GM23338 (cell line): ENCODE data around the gene SAMD4A. TPM values are rescaled to one million over a fixed set of nuclear protein-coding genes. Genes with fewer than 3 reads are reported as not detected.

Experiments used
- ATAC-seq: fragments of 200-7000 bp; cut with Tn5 transposase; 3 replicates; pipeline ENCODE4 v1.9.1; 2020
- DNase-seq: peaks from one replicate; pipeline ENCODE4 v3.0.0-alpha.2; 2015; ENCODE audit warnings: low spot score
- H2AFZ ChIP-seq: fragments of 200-600 bp; sonication (generic); 2 replicates; pipeline ENCODE4 v1.8.0; 2016; ENCODE audit warnings: antibody characterized with exemption, mild to moderate bottlenecking, moderate library complexity
- H3F3A ChIP-seq: fragments of 200-600 bp; sonication (generic); replicated peaks from 2 replicates; pipeline ENCODE4 v1.8.0; 2017; ENCODE audit warnings: antibody characterized with exemption, mixed run types, low read depth
- H3K27ac ChIP-seq: fragments of 200-600 bp; sonication (generic); 2 replicates; pipeline ENCODE4 v1.6.1; 2016; ENCODE audit warnings: low read depth
- H3K27me3 ChIP-seq: fragments of 200-600 bp; sonication (generic); 2 replicates; pipeline ENCODE4 v1.8.0; 2016; ENCODE audit warnings: mild to moderate bottlenecking, mixed run types, moderate library complexity; ENCODE audit not compliant: insufficient read depth
- H3K36me3 ChIP-seq: fragments of 200-600 bp; sonication (generic); 2 replicates; pipeline ENCODE4 v1.8.0; 2016; ENCODE audit warnings: mild to moderate bottlenecking; ENCODE audit not compliant: insufficient read depth
- H3K4me1 ChIP-seq: fragments of 200-600 bp; sonication (generic); 2 replicates; pipeline ENCODE4 v1.8.0; 2016; ENCODE audit warnings: mild to moderate bottlenecking, moderate library complexity; ENCODE audit not compliant: insufficient read depth
- H3K4me2 ChIP-seq: fragments of 200-600 bp; sonication (generic); 2 replicates; pipeline ENCODE4 v1.7.1; 2017; ENCODE audit warnings: mixed run types
- H3K4me3 ChIP-seq: fragments of 200-600 bp; sonication (generic); 2 replicates; pipeline ENCODE4 v1.6.1; 2016; ENCODE audit warnings: mixed run types
- H3K79me2 ChIP-seq: fragments of 200-600 bp; sonication (generic); replicated peaks from 2 replicates; pipeline ENCODE4 v1.8.0; 2017; ENCODE audit warnings: mild to moderate bottlenecking; ENCODE audit not compliant: insufficient read depth
- H3K9me2 ChIP-seq: fragments of 200-600 bp; sonication (generic); 2 replicates; pipeline ENCODE4 v1.8.0; 2017; ENCODE audit not compliant: insufficient read depth
- H4K20me1 ChIP-seq: fragments of 200-600 bp; sonication (generic); replicated peaks from 2 replicates; pipeline ENCODE4 v1.8.0; 2017; ENCODE audit warnings: mild to moderate bottlenecking; ENCODE audit not compliant: insufficient read depth
- H3K27ac Mint-ChIP-seq: 2 replicates; pipeline ENCODE4 v1.8.0; 2020; ENCODE audit warnings: inconsistent platforms, mild to moderate bottlenecking, moderate library complexity, mixed read lengths
- H3K27me3 Mint-ChIP-seq: 3 replicates; pipeline ENCODE4 v1.8.0; 2022; ENCODE audit warnings: low read depth, mild to moderate bottlenecking, moderate library complexity, mixed read lengths, inconsistent platforms; ENCODE audit not compliant: insufficient read depth, poor library complexity
- H3K36me3 Mint-ChIP-seq: 3 replicates; pipeline ENCODE4 v1.8.0; 2021; ENCODE audit warnings: low read depth, mild to moderate bottlenecking, inconsistent platforms, moderate library complexity, mixed read lengths
- H3K4me1 Mint-ChIP-seq: 3 replicates; pipeline ENCODE4 v1.8.0; 2020; ENCODE audit warnings: mild to moderate bottlenecking, inconsistent platforms, mixed read lengths
- H3K4me3 Mint-ChIP-seq: 3 replicates; pipeline ENCODE4 v1.8.0; 2021; ENCODE audit warnings: moderate library complexity, mild to moderate bottlenecking, inconsistent platforms, mixed read lengths
- H3K9me3 Mint-ChIP-seq: 3 replicates; pipeline ENCODE4 v1.8.0; 2020; ENCODE audit warnings: moderate library complexity, mild to moderate bottlenecking, inconsistent platforms, mixed read lengths
- REST ChIP-seq: IDR thresholded peaks from one replicate; pipeline ENCODE4 v1.6.1; 2018; ENCODE audit warnings: antibody characterized with exemption; ENCODE audit not compliant: unreplicated experiment
- ZNF462 ChIP-seq: fragments of 250-450 bp; sonication (Bioruptor Pico); IDR thresholded peaks from 2 replicates; pipeline ENCODE4 v1.5.0; 2020; ENCODE audit warnings: mild to moderate bottlenecking, moderate library complexity
- polyA plus RNA-seq: library from polyadenylated mRNA; unstranded; fragments of >200 nt; fragmentation: Nextera tagmentation; extraction: Ambion mirVana; gene quantifications from 2 replicates; pipeline ENCODE4 v1.2.1, GENCODE V29; 2016
- total RNA-seq: library from RNA; depleted of rRNA; stranded (reverse); fragments of >200 nt; shearing (Covaris generic); gene quantifications from 2 replicates; pipeline ENCODE4 v1.2.3, GENCODE V29; 2014

SAMD4A gene
- total and polyA plus RNA-seq, 2 experiments from 2014 or later = 1.6 to 6.9 TPM

DNA sequence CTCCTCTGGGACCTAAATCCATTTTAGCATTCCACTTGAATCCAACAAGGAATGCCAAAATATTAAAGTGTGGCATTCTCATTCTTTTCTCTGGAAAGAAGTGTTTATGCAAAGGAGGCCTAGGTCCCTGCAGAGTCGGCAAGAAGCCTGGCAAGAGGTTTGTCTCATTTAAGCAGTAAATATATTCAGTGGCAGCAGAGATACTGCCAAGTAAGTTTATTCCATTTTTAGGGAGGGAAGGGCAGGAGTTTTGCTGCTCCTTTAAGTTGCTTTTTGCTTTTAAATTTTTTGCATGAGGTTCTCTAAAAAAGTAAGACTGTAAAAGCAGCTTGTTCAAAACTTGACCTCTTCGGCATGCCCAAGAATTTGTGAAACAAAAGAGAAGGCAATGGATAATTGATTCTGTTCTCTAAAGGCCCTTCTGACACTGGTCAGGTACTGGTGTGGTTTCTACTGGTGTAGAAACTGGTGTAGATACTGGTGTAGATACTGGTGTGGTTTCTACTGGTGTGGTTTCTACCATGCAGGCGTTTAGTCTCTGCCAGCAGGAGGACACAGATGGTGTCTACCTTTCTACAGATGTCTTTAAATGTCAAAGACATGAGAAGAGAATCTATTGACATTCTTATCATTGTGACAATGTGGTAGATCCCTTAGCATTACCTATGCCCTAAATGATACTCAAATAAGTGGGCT is 107.3 kb downstream of the SAMD4A start:
- Histone ChIP-seq H3K4me3 (no peak overlapping the region), H2AFZ (no peak overlapping the region), H3K79me2 (no peaks in the 10 kb centered on the region), H3K36me3 (no peaks in the 10 kb centered on the region), H3K9me2 (no peaks in the 10 kb centered on the region), H3K27me3 (no peaks in the 10 kb centered on the region), H3K27ac (peak overlapping the region; percentile 72), H4K20me1 (no peaks in the 10 kb centered on the region), H3K4me2 (peak overlapping the region; percentile 46), H3K4me1 (peaks cover 55% of the 10 kb centered on the region), H3F3A (no peaks in the 10 kb centered on the region)
- no peaks in the 10 kb centered on the region for H3K36me3 Mint-ChIP-seq
- DNase-seq (no peak), ATAC-seq (no peak)
- H3K4me1 Mint-ChIP-seq = peaks cover 75% of the 10 kb centered on the region
- TF ChIP-seq ZNF462 (peak; percentile 74), REST (no peak)
- H3K4me3 Mint-ChIP-seq = no peak overlapping the region
- peaks cover 9% of the 10 kb centered on the region for H3K27me3 Mint-ChIP-seq
- H3K27ac Mint-ChIP-seq = peak overlapping the region; percentile 83
- H3K9me3 Mint-ChIP-seq = no peaks in the 10 kb centered on the region
